ENCODE results near the gene SMG5.
"Not testable (repeated sequence)": the region's sequence is repeated elsewhere in the genome, so short reads cannot be mapped to it uniquely, and the experiment has no call there.

The SMG5 gene

GRCh38 chr1:156282479-156283222 lies at the start of gene SMG5:
Gene SMG5, minus strand, starts transcription at chr1:156282825. Its CDS starts 145 bp downstream, at chr1:156282680.
- DNase-seq: peak; percentile 97 to 98

- DNase-seq: not testable (repeated sequence)
Measured at GRCh38 chr1:156323179-156323578, 40.6 kb upstream of the SMG5 start.

- no peak for DNase-seq
Measured at GRCh38 chr1:156320560-156320959, 37.9 kb upstream of the SMG5 start.

GRCh38 chr1:156319664-156320063 lies 37.0 kb upstream of the SMG5 start:
- DNase-seq: peak; percentile 32 to 40

GRCh38 chr1:156316909-156317308 lies 34.3 kb upstream of the SMG5 start:
- DNase-seq: no peak

- DNase-seq: no peak
Measured at GRCh38 chr1:156310962-156311361, 28.3 kb upstream of the SMG5 start.

GRCh38 chr1:156308078-156308477 lies 25.5 kb upstream of the SMG5 start:
- no peak for DNase-seq

GRCh38 chr1:156305215-156305614 lies 22.6 kb upstream of the SMG5 start:
- DNase-seq: no peak

GRCh38 chr1:156303241-156303640 lies 20.6 kb upstream of the SMG5 start:
- no peak for DNase-seq

- no peak for DNase-seq
Measured at GRCh38 chr1:156298852-156299357, 16.3 kb upstream of the SMG5 start, which contains the start of gene VHLL. Gene VHLL, minus strand, starts transcription at chr1:156299307. Its CDS starts 118 bp downstream, at chr1:156299189.

GRCh38 chr1:156295391-156295947 lies 12.8 kb upstream of the SMG5 start, which contains the start of gene GLMP:
Gene GLMP, minus strand, starts transcription at chr1:156295679. Its CDS starts 34 bp downstream, at chr1:156295645.
- DNase-seq: no peak

- DNase-seq: no peak
Measured at GRCh38 chr1:156293895-156294294, 11.3 kb upstream of the SMG5 start.

- DNase-seq: no peak
Measured at GRCh38 chr1:156293098-156293434, 10.4 kb upstream of the SMG5 start.

GRCh38 chr1:156291226-156292061 lies 8.8 kb upstream of the SMG5 start:
- DNase-seq: no peak

GRCh38 chr1:156289857-156290256 lies 7.2 kb upstream of the SMG5 start:
- DNase-seq: no peak

GRCh38 chr1:156286061-156286460 lies 3.4 kb upstream of the SMG5 start:
- DNase-seq: no peak

- DNase-seq: no peak
Measured at GRCh38 chr1:156285437-156285836, 2.8 kb upstream of the SMG5 start.

- DNase-seq: peak; percentile 28 to 47
Measured at GRCh38 chr1:156284757-156285156, 2.1 kb upstream of the SMG5 start.

- DNase-seq: no peak
Measured at GRCh38 chr1:156284112-156284511, 1.5 kb upstream of the SMG5 start, which contains the start of gene TMEM79. Gene TMEM79, plus strand, starts transcription at chr1:156284325. Its CDS starts 902 bp downstream, at chr1:156285227.

GRCh38 chr1:156283521-156283920 lies 896 bp upstream of the SMG5 start:
- no peak for DNase-seq

- DNase-seq: peak; percentile 28 to 29
Measured at GRCh38 chr1:156281693-156282478, 739 bp downstream of the SMG5 start.

GRCh38 chr1:156281281-156281680 lies 1.3 kb downstream of the SMG5 start:
- DNase-seq: peak; percentile 6 to 31

Data from AML-193 (cell line).